HG03103 (cell line): ENCODE results near the gene SDHA.

Experiments
- ATAC-seq: cut with Tn5 transposase; IDR thresholded peaks from one replicate; pipeline ENCODE4 v1.9.1; 2021; ENCODE audit warnings: low read depth; ENCODE audit not compliant: unreplicated experiment

The SDHA gene

DNA sequence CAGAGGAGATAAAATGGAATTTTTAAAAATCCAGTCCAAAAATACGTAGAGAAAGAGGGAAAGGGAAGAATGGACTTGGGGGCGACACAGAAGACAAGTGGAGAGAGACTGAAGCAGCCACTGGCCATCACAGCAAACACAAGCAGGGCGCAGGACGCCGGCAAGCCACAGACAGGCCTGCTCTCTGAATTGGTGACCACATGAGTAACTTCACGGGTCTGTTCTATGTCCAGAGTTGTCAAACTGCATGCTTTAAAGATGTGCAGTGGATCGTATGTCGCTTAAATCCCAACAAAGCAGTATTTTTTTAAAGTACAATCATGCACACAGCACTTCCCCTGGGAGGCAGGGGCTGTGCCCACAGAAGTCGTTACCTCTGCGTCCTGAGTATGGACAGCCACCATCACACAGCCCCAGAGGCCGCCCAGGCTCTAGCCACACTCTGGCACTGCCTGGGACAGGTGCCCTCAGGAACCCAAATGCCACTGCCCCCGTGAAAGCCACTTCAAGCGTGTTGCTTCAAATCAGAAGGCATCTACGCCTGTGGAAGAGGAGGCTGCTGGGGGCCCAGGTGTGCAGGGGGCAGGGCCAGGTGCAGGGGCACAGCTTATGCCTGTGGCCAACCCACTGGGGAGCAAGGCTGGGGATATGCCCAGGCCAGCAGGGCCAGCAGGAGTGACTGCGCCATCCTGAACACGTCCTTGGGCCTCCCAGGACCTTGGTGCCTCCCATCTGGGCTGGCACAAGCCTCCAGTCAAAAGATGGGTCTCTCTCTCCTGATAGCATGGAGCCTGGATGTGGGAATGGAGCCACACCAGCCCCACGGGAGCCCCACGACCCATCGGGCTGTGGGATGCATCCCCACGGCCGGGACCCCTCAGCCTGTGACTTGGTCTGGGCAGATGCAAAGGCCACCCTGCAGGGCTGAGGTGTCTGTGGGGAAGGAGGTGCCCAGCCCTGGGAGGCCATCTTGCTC lies 32.7 kb upstream of the SDHA start:
- ATAC-seq: no peak

DNA sequence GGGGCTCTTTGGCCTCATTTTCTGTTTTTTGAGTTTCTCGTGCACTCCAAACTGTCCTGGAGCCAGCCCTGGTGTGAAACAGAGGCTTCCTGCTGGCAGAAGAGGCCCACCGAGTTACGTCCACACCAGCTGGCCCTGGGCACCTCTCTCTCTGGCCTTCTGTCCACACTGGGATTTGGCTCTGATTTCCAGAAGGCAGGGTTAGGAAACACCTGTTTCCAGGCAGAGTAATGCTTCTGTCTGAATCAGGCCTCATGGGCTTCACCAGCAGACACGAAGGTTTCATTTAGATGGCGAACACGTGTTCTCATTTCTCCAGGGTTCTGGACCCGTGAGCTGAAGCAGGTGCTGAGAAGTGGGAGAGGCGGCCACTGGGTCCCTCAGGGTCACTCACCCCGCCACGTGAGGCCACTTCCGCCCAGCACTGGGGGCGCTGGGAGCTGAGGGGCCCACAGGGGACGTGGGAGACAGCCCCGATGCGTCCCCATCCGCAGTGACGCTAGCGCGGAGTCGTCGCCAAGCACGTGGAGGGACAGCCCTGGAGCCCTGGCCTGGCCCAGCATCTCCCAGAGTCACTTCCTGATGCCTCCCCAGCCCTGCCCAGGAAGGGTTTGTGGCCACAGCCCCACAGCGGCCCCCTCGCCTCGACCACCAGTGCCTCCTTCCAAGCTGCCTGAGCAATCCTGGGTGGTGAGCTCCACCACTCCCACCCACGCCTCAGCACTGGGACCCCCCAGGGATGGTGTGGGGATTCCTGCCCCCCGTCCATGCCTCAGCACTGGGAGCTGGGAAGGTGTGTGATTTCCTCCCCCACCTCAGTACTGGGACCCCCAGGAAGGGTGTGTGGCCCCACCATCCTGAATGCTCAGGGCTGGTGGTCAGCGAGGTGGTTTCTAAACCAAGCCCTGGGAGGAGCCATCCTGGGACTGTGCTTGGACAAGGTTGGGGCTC lies 31.8 kb upstream of the SDHA start:
- ATAC-seq: no peak

DNA sequence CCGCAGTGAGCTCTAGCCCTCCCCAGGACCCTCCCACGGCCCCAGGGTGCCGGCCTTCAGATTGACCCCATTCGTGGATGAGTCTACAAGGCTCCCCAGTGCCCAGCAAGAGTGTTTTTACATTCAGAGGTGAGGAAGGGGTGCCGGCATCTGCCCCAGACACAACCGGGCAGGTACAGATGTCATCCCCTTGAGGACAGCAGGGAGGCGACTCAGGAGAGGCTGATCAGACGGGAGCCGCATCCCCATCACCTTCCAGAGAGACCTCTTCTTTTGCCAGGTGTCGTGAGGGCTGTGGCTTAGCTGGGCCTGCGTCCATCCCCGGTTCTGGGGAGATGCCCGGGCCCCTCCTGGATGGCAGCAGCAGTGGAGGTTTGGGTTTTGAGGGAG lies 31.1 kb upstream of the SDHA start:
- no peak for ATAC-seq

DNA sequence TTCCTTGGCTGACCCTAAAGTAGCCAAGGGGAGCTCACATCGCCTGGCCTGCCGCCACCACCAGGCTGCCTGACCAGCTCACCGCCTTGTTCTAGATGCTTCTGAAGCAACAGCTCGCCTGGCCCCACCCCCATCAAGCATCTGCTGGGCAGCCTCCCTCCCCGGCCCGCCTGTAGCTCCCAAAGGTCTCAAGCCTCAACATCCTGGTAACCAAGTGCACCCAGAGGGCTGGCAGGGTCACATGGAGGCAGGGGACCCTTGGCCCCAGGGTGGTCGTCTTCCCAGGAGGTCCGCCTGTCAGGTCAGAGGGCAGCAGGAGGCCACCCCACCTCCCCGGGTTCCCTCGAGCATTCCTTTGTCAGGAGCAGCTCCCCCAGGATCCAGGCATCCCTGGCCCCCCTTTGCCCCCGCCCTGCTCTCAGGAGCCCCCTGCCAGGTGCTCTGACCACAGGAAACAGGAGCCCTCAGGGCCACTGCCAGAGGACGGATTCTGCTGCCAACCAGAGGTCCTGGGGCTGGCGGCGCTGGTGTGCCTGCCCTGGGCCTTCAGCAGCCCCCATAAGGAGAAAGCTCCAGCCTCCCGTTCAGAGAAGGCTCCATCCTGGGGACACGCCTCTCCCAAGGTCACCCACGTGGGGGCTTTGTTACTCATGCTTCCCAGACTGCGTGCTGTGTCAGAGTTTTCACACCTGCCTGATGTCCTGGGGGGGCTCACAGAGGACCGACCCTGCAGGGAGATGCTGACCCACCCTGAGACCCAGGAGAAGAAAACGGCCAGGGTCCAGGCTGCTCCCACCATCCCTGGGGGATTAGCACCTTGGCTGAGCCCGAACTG lies 30.3 kb upstream of the SDHA start:
- ATAC-seq: no peak

DNA sequence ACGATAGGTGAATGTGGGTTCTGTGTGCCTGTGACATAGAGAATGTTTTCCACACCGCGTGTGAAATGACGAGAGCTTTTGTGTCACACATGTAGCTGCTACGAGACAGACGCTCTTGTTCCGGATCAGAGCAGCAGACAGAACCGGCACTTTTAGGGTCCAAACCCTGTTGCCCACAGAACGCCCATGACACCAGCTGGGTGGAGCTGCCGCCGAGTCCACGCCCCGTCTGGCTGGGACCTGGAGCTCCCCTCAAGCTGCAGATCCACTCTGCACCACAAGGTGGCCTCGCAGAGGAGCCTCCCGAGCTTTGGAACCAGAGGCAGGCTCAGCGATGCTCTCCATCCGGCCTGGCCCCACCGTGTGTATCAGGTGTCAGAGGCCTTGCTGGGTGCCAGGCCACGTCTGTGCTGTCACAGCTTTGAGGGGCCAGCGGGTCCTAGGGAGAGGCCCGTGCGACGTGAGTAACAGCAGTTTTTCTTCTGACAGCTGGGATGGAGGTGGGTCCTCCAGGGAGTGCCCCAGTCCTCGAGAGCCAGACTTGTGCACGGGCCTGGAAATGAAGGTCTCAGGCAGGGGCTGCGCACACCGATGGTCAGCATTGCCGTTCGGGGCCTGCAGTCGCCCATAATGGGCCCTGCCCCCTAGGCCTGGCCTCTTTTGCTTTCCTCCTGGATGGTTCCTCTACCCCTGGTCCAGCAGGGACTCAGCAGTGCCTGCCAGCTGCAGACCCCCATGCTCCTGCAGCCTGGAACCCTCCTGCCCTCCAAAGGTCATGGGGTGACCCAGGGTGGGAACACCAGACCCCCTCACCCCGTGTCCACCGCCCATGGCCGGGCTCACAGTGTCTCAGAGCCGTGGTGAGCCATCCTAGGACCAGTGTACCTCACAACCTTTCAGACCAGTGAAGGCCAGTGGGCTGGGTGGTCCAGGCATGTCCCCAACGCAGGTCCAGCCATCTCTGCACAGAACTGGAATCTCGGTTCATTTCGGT lies 29.3 kb upstream of the SDHA start:
- peak; percentile 77 for ATAC-seq

DNA sequence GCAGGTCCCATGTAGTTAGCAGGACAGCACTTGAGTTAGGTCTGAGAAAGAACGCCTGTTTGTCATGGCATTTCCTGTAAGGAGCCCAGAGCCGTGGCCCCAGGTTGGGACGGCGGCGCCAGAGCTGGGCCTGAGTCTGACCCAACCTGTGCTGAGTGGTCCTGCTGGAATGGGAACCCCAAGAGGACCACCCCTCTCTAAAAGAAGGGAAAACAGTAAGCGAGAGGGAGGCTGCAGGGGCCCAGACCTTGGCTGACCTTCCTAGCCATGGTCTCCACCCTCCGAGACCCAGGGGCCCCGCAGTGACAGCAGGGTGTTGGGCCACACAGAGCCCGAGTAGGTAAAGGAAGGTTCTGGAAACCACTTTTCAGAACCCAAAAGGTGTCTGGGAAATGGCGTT lies 28.6 kb upstream of the SDHA start:
- ATAC-seq: no peak

DNA sequence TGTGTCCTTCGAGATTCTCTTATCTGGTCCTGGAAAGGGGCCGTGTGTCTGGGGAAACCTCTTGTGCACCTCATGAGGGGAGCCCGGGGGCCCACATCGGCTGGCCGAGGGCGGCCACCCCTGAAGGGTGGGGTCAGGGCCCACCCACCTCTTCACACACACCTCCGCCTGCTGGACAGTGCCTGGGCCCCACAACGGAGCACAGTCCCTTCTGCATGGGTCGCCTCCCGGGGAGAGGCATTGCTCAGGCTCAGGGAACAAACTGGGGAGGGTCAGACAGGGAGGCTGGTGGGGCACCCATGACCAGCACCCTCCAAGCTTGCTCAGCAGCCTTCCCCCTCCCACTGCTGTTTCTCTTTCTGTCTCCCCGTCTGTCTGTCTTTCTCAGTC lies 28.1 kb upstream of the SDHA start:
- no peak for ATAC-seq

DNA sequence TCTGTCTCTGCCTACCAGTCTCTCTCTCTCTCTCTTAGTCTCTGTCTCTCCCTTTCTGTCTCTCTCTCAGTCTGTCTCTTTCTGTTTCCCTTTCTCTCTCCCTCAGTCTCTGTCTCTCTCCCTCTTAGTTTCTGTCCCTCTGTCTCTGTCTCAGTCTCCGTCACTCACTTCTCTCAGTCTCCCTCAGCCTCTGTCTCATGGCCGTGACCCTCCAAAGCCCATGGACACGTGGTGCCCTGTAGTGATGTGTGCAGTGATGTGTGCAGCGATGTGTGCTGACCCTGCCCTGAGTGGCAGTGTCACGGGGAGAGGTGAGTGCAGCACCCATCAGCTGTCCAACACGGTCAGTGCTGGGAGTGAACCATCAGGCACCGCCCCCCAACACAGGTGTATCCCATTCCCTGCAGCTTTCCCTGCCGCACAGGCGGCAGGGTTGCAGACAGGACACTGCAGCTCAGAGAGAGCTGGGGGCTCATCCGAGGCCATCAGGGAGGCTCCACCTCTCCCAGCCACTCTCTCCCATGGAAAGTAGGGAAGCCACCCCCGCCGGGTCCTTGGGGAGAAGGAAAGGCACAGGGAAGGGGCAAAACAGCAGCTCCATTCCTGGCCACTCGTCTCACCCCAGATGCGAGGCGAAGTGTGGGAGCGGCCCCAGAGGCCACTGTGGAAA lies 27.6 kb upstream of the SDHA start:
- ATAC-seq: no peak

DNA sequence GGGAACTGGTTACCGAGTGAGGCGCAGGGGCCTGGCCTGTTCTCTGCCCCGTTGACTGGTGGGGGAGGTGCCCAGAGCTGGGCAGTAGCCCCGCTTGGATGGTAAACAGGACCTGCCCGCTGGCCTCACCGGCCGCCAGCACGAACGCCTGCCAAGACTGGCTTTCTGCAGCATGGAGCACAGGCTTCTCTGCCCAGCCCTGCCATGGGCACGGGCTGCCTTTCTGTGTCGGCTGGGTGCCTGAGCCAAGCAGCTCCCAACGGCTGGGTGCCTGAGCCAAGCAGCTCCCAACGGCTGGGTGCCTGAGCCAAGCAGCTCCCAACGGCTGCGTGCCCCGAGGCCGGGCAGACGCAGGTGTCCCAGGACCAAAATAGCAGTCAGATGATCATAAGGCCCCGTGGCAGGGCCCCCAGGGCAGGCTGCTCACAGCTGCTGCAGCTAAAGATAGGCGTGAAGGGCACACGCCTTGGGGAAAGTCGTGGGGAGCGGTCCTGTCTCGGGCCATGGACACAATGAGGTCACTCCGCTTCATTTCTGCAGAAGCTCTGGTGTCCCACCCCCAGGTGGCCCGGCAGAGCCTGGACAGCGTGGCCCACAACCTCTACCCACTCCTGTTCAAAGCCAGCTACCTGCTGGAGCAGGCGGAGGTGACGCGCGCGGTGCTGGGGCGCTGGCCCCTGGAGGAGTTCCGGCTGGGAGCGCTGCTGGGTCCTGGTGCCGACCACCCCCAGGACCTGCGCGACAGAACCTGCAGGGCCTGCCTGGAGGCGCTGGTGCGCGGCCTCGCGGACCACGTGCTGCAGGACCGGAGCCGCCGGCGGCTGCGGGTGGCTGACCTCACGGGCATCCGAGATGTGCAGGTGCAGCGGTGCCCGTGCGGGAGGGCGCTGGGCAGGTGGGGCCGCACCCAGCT lies 26.8 kb upstream of the SDHA start, which contains the start of gene LRRC14B:
LRRC14B (plus strand) TSS at position 460 of the 913 bp plus-strand sequence; CDS start at position 504, 44 bp downstream.
- no peak for ATAC-seq

DNA sequence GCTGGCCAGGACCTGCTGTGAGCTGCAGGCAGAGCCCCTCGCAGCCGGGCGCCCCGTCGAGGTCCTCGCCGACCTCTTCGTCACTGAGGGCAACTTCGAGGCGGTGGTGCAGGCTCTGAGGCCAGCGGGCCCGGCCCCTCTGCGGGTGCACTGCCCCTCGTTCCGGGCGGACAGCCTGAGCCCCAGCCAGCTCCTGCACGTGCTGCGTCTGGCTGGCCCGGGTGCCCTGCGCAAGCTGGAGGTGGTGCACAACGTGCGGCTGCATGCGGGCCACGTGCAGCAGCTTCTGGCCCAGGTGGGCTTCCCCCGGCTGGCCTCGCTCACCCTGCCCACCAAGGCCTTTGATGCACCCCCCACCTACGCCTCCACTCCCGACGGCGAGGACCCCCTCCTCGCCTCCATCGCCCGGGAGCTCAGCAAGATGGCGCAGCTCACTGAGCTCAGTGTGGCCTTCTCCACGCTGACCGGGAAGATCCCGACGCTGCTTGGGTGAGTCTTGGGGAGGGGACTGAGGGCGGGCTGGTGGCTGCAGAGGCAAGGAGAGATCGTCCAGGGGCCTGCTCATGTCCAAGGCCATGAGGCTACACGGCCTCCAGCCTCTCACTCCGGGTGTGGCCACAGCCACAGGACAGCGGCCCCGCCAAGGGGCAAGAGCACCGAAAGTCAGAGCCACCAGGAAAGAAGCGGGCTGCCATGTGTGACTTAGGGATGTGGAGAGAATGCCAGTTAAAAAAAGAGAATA lies 26.0 kb upstream of the SDHA start:
- no peak for ATAC-seq

DNA sequence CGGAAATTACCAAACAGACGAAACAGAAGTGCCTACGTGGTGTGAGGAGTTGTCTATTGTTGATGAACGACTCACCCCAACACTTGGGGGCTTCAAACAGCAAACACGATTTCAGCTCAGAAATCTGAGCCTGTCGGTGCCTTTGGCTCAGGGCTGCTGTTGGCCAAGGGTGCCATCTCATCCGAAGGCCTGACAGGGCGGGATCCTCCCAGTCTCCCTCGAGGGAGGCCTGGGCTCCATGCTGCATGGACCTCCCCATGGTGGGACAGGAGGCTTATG lies 25.5 kb upstream of the SDHA start:
- no peak for ATAC-seq

DNA sequence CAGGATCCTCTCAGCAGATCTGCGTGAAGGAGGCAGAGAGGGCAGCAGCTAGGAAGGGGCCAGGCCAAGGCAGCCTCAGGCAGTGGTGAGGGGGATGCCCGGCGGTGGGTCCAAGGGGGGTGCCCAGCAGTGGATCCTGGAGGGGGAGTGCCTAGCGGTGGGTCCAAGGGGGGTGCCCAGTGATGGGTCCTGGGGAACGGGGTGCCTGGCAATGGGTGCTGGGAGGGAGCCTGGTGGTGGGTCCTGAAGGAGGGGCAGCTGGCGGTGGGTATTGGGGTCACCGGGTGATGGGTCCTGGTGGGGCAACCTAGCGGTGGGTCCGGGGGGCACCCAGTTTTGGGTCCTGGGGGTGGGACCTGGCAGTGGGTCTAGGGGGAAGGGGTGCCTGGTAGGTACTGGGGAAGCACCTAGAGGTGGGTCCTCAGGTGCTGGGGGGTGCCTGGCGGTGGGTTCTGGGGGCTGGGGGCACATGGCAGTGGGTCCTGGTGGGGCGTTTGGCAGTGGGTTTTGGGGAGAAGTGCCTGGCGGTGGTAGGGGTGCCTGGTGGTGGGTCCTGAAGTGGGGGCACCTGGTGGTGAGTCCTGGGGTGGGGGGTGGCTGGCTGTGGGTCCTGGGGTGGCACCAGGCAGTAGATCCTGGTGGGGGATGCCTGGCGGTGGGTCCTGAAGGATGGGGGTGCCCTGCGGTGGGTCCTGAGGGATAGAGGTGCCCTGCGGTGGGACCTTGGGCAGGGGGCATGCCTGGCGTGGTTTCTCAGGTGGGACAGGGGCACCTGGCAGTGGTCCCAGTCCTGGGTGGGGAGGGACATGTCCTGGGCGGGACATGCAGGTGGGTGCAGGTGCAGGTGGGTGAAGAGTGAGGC lies 24.9 kb upstream of the SDHA start:
- ATAC-seq: no peak

DNA sequence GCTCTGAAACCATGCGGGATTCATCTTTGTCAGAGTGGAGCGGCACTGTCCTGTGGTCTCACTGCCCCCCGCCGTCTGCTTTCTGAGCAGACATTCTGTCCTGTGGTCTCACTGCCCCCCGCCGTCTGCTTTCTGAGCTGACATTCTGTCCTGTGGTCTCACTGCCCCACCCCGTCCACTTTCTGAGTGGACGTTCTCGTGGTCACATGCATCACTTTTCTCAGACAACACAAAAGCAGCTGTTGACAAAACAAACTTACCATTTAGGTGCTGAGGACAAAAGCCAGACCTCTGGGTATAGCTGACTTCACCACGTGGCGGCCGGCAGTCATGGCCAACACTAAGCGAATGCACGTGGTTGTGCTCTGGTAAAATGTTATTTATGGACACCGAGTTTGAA lies 24.0 kb upstream of the SDHA start:
- no peak for ATAC-seq

DNA sequence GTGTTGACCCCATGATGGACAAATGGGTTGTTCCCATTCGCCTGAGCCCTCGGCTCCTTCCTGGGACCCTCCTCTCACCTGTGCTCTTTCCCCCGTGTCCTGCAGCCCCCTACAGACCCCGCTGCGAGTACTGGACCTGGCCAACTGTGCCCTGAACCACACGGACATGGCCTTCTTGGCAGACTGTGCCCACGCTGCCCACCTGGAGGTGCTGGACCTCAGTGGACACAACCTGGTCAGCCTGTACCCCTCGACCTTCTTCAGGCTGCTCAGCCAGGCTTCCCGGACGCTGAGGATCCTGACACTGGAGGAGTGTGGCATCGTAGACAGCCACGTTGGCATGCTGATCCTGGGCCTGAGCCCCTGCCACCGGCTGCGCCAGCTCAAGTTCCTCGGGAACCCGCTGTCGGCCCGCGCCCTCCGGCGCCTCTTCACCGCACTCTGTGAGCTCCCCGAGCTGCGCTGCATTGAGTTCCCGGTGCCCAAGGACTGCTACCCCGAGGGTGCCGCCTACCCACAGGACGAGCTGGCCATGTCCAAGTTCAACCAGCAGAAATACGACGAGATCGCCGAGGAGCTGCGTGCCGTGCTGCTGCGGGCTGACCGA lies 23.4 kb upstream of the SDHA start:
- no peak for ATAC-seq

DNA sequence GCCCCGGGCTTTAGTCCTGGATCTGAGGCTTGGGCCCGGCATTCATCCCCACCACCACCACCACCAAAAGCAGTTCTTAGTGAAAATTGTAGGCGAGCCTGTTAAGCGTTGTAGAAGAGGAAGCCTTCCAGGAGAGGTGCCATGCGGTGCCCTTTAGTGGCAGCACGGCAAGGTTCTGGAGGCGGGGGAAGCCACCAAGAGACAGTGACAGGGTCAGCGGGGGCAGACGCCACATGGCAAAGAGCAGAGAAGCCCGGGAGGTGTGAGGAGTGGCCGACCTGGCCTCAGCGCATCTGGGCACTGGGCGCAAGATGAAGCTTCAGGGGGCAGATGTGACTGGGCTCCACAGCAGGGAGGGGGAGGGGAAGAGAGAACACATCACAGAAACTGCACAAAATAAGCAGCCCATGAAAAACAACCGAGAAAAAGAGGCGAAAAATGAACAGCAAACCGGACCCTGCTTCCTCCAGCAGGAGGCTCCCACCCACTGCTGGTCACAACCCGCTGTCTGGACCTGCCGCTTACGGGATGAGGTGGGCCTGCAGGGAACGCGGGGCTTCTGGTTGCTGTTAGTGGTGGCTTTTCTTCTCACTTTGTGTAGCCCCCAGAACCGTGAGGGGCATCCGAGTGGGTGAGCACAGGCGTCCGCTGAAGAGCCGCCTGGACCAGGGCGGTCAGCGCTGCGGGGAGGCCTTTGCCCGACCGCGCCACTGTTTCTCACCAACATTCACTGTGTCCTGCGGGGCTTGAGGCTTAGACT lies 22.5 kb upstream of the SDHA start:
- ATAC-seq: no peak
